HL-60 (cell line): Measurements from ENCODE around the gene CTNNA3.
"Not testable (repeated sequence)": the region's sequence is repeated elsewhere in the genome, so short reads cannot be mapped to it uniquely, and the experiment has no call there.

Source experiments
- DNase-seq, 2 experiments: peaks; one replicate each; pipeline ENCODE4 v3.0.0-alpha.2; 2010 to 2020; ENCODE audit warnings: low read depth in 1 of 2, low spot score in 1 of 2
- H3K27ac ChIP-seq: fragments of 250-450 bp; sonication (Bioruptor Pico); replicated peaks from 2 replicates; pipeline ENCODE4 v1.5.1; 2020; ENCODE audit warnings: mild to moderate bottlenecking, moderate library complexity
- H3K27me3 ChIP-seq: fragments of 250-450 bp; sonication (Bioruptor Pico); 2 replicates; pipeline ENCODE4 v1.5.1; 2021; ENCODE audit warnings: mild to moderate bottlenecking, moderate library complexity; ENCODE audit not compliant: insufficient read depth, poor library complexity, severe bottlenecking
- H3K4me3 ChIP-seq: replicated peaks from 2 replicates; pipeline ENCODE4 v1.5.1; 2011; ENCODE audit warnings: mild to moderate bottlenecking, control low read depth, low read length; ENCODE audit not compliant: insufficient read depth
- CTCF ChIP-seq: IDR thresholded peaks from one replicate; pipeline ENCODE4 v1.5.1; 2011; ENCODE audit warnings: low read length, control low read depth, inconsistent platforms; ENCODE audit not compliant: insufficient read depth
- GABPA ChIP-seq: IDR thresholded peaks from 2 replicates; pipeline ENCODE4 v1.6.1; 2012; ENCODE audit warnings: low read depth
- POLR2AphosphoS5 ChIP-seq: IDR thresholded peaks from 2 replicates; pipeline ENCODE4 v1.6.1; 2012; ENCODE audit warnings: low read depth
- REST ChIP-seq: IDR thresholded peaks from 2 replicates; pipeline ENCODE4 v1.6.1; 2012; ENCODE audit warnings: low read depth; ENCODE audit not compliant: insufficient replicate concordance
- SPI1 ChIP-seq: IDR thresholded peaks from 2 replicates; pipeline ENCODE4 v1.6.1; 2012; ENCODE audit warnings: low read depth, mild to moderate bottlenecking, borderline replicate concordance

The CTNNA3 gene

GRCh38 chr10:67696679-67697078 lies 684 bp upstream of the CTNNA3 start:
- Histone ChIP-seq H3K27ac (no peak overlapping the region), H3K27me3 (peaks cover 10% of the 10 kb centered on the region), H3K4me3 (no peak overlapping the region)
- no peak for DNase-seq
- TF ChIP-seq POLR2AphosphoS5 (no peak), SPI1 (no peak), GABPA (no peak), REST (no peak), CTCF (no peak)

GRCh38 chr10:67695555-67695954 lies 440 bp downstream of the CTNNA3 start:
- Histone ChIP-seq H3K4me3 (no peak overlapping the region), H3K27me3 (peaks cover 10% of the 10 kb centered on the region), H3K27ac (no peak overlapping the region)
- TF ChIP-seq POLR2AphosphoS5 (no peak), CTCF (no peak), GABPA (no peak), SPI1 (no peak), REST (no peak)
- DNase-seq, result no peak

- DNase-seq, H3K27ac ChIP-seq, H3K27me3 ChIP-seq, H3K4me3 ChIP-seq: not testable (repeated sequence)
Measured at GRCh38 chr10:67691861-67692260, 4.1 kb downstream of the CTNNA3 start.

- not testable (repeated sequence) for H3K27me3 ChIP-seq, DNase-seq, H3K4me3 ChIP-seq, H3K27ac ChIP-seq
Measured at GRCh38 chr10:67690540-67690939, 5.5 kb downstream of the CTNNA3 start.

GRCh38 chr10:67684140-67684539 lies 11.9 kb downstream of the CTNNA3 start:
- not testable (repeated sequence) for H3K27ac ChIP-seq, H3K27me3 ChIP-seq, DNase-seq, H3K4me3 ChIP-seq
